GM12878 (cell line): Measurements from ENCODE around the gene HIVEP2.

Source experiments
- BRCA1 ChIP-seq: IDR thresholded peaks from 2 replicates; pipeline ENCODE4 v1.6.1; 2011; ENCODE audit warnings: low read depth, low read length, improper control_type of control experiment
- ELK1 ChIP-seq: IDR thresholded peaks from 2 replicates; pipeline ENCODE4 v1.6.1; 2012; ENCODE audit warnings: low read depth, low read length, improper control_type of control experiment
- FOS ChIP-seq: IDR thresholded peaks from 3 replicates; pipeline ENCODE4 v1.6.1; 2011; ENCODE audit warnings: borderline replicate concordance; ENCODE audit not compliant: insufficient read length; ENCODE audit errors: extremely low read depth
- RFX5 ChIP-seq: IDR thresholded peaks from 2 replicates; pipeline ENCODE4 v1.6.1; 2011; ENCODE audit warnings: low read depth, low read length, improper control_type of control experiment
- TF ChIP-seq, protein P1 (sequence below), 3 experiments: IDR thresholded peaks in 2 of 3; conservative IDR thresholded peaks in 1 of 3; 2 replicates each; pipeline ENCODE4 v1.5.1; 2011; ENCODE audit warnings: low read depth in 3 of 3, low read length in 3 of 3, mild to moderate bottlenecking in 3 of 3, control low read depth in 2 of 3, moderate library complexity in 2 of 3, inconsistent platforms in 1 of 3, mixed read lengths in 1 of 3; ENCODE audit not compliant: control insufficient read depth in 2 of 3, insufficient read depth in 1 of 3; ENCODE audit errors: extremely low read depth in 1 of 3
- TF ChIP-seq, protein P2 (sequence below): fragments of 150-350 bp; IDR thresholded peaks from 2 replicates; pipeline ENCODE4 v1.6.1; 2016; ENCODE audit warnings: low read depth, low read length

DNA sequence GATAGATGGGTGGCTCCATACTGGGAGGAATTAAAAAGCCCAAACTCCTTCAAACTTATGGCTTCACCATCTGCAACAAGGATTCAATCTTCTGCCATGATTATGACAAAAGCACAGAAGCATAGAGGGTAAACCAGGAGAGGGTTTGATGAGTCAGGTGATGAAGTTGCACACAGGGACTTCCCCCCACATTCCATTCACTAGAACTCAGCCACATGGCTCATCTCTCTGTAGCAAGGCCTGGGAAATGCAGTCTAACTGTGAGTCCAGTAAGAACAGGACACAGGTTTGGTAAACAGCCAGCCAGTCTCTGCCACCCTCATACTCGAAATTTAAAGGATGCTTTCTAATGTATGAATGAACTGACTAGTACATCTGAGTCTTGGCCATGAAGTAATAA, 142.9 kb downstream of the HIVEP2 start:
- TF ChIP-seq, protein P1, sequence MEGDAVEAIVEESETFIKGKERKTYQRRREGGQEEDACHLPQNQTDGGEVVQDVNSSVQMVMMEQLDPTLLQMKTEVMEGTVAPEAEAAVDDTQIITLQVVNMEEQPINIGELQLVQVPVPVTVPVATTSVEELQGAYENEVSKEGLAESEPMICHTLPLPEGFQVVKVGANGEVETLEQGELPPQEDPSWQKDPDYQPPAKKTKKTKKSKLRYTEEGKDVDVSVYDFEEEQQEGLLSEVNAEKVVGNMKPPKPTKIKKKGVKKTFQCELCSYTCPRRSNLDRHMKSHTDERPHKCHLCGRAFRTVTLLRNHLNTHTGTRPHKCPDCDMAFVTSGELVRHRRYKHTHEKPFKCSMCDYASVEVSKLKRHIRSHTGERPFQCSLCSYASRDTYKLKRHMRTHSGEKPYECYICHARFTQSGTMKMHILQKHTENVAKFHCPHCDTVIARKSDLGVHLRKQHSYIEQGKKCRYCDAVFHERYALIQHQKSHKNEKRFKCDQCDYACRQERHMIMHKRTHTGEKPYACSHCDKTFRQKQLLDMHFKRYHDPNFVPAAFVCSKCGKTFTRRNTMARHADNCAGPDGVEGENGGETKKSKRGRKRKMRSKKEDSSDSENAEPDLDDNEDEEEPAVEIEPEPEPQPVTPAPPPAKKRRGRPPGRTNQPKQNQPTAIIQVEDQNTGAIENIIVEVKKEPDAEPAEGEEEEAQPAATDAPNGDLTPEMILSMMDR (IDR thresholded peaks at IDR 0.05 in 2 of 3, conservative IDR thresholded peaks at IDR 0.05 in 1 of 3; ENCODE audit: control insufficient read depth in 2 of 3, extremely low read depth in 1 of 3, insufficient read depth in 1 of 3, low read depth in 3 of 3, low read length in 3 of 3), result no peak
- TF ChIP-seq ELK1 (no peak), BRCA1 (no peak), RFX5 (no peak), FOS (no peak)
- TF ChIP-seq, protein P2, sequence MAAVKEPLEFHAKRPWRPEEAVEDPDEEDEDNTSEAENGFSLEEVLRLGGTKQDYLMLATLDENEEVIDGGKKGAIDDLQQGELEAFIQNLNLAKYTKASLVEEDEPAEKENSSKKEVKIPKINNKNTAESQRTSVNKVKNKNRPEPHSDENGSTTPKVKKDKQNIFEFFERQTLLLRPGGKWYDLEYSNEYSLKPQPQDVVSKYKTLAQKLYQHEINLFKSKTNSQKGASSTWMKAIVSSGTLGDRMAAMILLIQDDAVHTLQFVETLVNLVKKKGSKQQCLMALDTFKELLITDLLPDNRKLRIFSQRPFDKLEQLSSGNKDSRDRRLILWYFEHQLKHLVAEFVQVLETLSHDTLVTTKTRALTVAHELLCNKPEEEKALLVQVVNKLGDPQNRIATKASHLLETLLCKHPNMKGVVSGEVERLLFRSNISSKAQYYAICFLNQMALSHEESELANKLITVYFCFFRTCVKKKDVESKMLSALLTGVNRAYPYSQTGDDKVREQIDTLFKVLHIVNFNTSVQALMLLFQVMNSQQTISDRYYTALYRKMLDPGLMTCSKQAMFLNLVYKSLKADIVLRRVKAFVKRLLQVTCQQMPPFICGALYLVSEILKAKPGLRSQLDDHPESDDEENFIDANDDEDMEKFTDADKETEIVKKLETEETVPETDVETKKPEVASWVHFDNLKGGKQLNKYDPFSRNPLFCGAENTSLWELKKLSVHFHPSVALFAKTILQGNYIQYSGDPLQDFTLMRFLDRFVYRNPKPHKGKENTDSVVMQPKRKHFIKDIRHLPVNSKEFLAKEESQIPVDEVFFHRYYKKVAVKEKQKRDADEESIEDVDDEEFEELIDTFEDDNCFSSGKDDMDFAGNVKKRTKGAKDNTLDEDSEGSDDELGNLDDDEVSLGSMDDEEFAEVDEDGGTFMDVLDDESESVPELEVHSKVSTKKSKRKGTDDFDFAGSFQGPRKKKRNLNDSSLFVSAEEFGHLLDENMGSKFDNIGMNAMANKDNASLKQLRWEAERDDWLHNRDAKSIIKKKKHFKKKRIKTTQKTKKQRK, result no peak
